Measurements from ENCODE around the gene NRXN3.

- TF ChIP-seq MAZ (IDR thresholded peaks at IDR 0.05; ENCODE audit: borderline replicate concordance, low read depth, low read length) (no peak), FOS (IDR thresholded peaks at IDR 0.05; ENCODE audit: low read depth, low read length) (no peak), CTCF (conservative IDR thresholded peaks at IDR 0.05; ENCODE audit: low read depth, low read length) (no peak), POLR2A (IDR thresholded peaks at IDR 0.05; ENCODE audit: low read depth, low read length) (no peak), BHLHE40 (IDR thresholded peaks at IDR 0.05; ENCODE audit: low read depth, low read length) (no peak), SMC3 (IDR thresholded peaks at IDR 0.05; ENCODE audit: low read depth, low read length) (no peak), RAD21 (IDR thresholded peaks at IDR 0.05; ENCODE audit: low read length) (no peak), USF2 (IDR thresholded peaks at IDR 0.05; ENCODE audit: low read depth, low read length) (no peak), RCOR1 (IDR thresholded peaks at IDR 0.05; ENCODE audit: insufficient replicate concordance, low read length) (no peak), MXI1 (IDR thresholded peaks at IDR 0.05; ENCODE audit: borderline replicate concordance, low read depth, low read length) (no peak), ELK1 (IDR thresholded peaks at IDR 0.05; ENCODE audit: borderline replicate concordance, low read depth, low read length) (no peak), NFE2L2 (IDR thresholded peaks at IDR 0.05; ENCODE audit: low read depth, low read length) (no peak)
Observed at GRCh38 chr14:79144896-79145295, 974.7 kb downstream of the NRXN3 start.

All from IMR-90 (cell line).